Activated CD4-positive, alpha-beta memory T cell treated with anti-CD3 and anti-CD28 coated beads, Interleukin-2, amount 10 ng/mL, durations not matched to agents 7 days and 5 days (primary cell): ENCODE results near the gene ANXA11. TPM values are rescaled to one million over a fixed set of nuclear protein-coding genes. Genes with fewer than 3 reads are reported as not detected.

Source experiments
- CTCF ChIA-PET: fragments of 350-600 bp; sonication (Branson Sonifier 250); formaldehyde crosslinking; loops from one replicate; lab custom pipeline; 2021; ENCODE audit warnings: antibody characterized with exemption, inconsistent platforms; lab: Charles Lee
- POLR2A ChIA-PET: fragments of 350-600 bp; sonication (Branson Sonifier 250); formaldehyde crosslinking; loops from one replicate; lab custom pipeline; 2021; ENCODE audit warnings: antibody characterized with exemption; lab: Charles Lee
- DNase-seq: peaks from one replicate; pipeline ENCODE4 v3.0.0-alpha.2; 2020
- H3K27ac Mint-ChIP-seq: one replicate; pipeline ENCODE4 v1.8.0; 2021; ENCODE audit warnings: mild to moderate bottlenecking, mixed read lengths
- H3K27me3 Mint-ChIP-seq: one replicate; pipeline ENCODE4 v1.8.0; 2021; ENCODE audit warnings: mixed read lengths
- H3K36me3 Mint-ChIP-seq: one replicate; pipeline ENCODE4 v1.8.0; 2021; ENCODE audit warnings: low read depth, mixed read lengths
- H3K4me1 Mint-ChIP-seq: one replicate; pipeline ENCODE4 v1.8.0; 2021; ENCODE audit warnings: mixed read lengths
- H3K4me3 Mint-ChIP-seq: one replicate; pipeline ENCODE4 v1.8.0; 2021; ENCODE audit warnings: mild to moderate bottlenecking, mixed read lengths
- H3K9me3 Mint-ChIP-seq: one replicate; pipeline ENCODE4 v1.8.0; 2021; ENCODE audit warnings: mixed read lengths
- total RNA-seq, 2 experiments: library from RNA; stranded (reverse); gene quantifications; one replicate each; pipeline ENCODE4 v1.2.3, GENCODE V29; 2021

ANXA11 gene
- total RNA-seq, 2 experiments from 2014 or later, result 271 to 273 TPM

- no peak overlapping the region for H3K4me3 Mint-ChIP-seq
- no peaks in the 10 kb centered on the region for H3K9me3 Mint-ChIP-seq
- POLR2A ChIA-PET, result interaction anchor here (1.0 to 1.1 kb wide), 2 partner anchors 13 to 37 kb away, joined by 3 read pairs; no protein-coding TSS in a partner anchor
- peaks cover 3% of the 10 kb centered on the region for H3K4me1 Mint-ChIP-seq
- no peak for DNase-seq
- no peaks in the 10 kb centered on the region for H3K27me3 Mint-ChIP-seq
- CTCF ChIA-PET, result no interaction called here
- no peak overlapping the region for H3K27ac Mint-ChIP-seq
- H3K36me3 Mint-ChIP-seq, result peaks cover 94% of the 10 kb centered on the region
Observed at GRCh38 chr10:80157561-80157960, 47.8 kb downstream of the ANXA11 start.

- H3K4me1 Mint-ChIP-seq, result peaks cover 3% of the 10 kb centered on the region
- peak overlapping the region; percentile 18 for H3K27ac Mint-ChIP-seq
- no peak overlapping the region for H3K4me3 Mint-ChIP-seq
- H3K27me3 Mint-ChIP-seq, result no peaks in the 10 kb centered on the region
- CTCF ChIA-PET, result no interaction called here
- no peak for DNase-seq
- POLR2A ChIA-PET, result interaction anchor here (1.0 kb wide), 1 partner anchor 13 kb away, joined by 3 read pairs; no protein-coding TSS in a partner anchor
- no peaks in the 10 kb centered on the region for H3K9me3 Mint-ChIP-seq
- H3K36me3 Mint-ChIP-seq, result peaks cover 91% of the 10 kb centered on the region
Observed at GRCh38 chr10:80156216-80156615, 49.1 kb downstream of the ANXA11 start.

- peaks cover 92% of the 10 kb centered on the region for H3K36me3 Mint-ChIP-seq
- H3K4me3 Mint-ChIP-seq, result no peak overlapping the region
Observed at GRCh38 chr10:80155696-80156215, 49.6 kb downstream of the ANXA11 start.

GRCh38 chr10:80154978-80155695, 50.2 kb downstream of the ANXA11 start:
- H3K4me3 Mint-ChIP-seq, result no peak overlapping the region
- no peak overlapping the region for H3K27ac Mint-ChIP-seq
- POLR2A ChIA-PET, result no interaction called here
- DNase-seq, result no peak
- no peaks in the 10 kb centered on the region for H3K27me3 Mint-ChIP-seq
- H3K36me3 Mint-ChIP-seq, result peaks cover 92% of the 10 kb centered on the region
- CTCF ChIA-PET, result no interaction called here
- H3K9me3 Mint-ChIP-seq, result no peaks in the 10 kb centered on the region
- H3K4me1 Mint-ChIP-seq, result peaks cover 3% of the 10 kb centered on the region

More at GRCh38 chr10:80155696-80156215, 49.6 kb downstream of the ANXA11 start:
- Mint-ChIP-seq H3K4me1 (peaks cover 3% of the 10 kb centered on the region), H3K27me3 (no peaks in the 10 kb centered on the region), H3K27ac (peak overlapping the region; percentile 18), H3K9me3 (no peaks in the 10 kb centered on the region)
- no peak for DNase-seq
- CTCF ChIA-PET, result no interaction called here
- POLR2A ChIA-PET, result interaction anchor here (1.0 kb wide), 1 partner anchor 12 kb away, joined by 3 read pairs; no protein-coding TSS in a partner anchor

- POLR2A ChIA-PET, result interaction anchor here (1.0 kb wide), 1 partner anchor 33 kb away, joined by 3 read pairs; no protein-coding TSS in a partner anchor
- H3K36me3 Mint-ChIP-seq, result peaks cover 90% of the 10 kb centered on the region
- no peak overlapping the region for H3K27ac Mint-ChIP-seq
- no peaks in the 10 kb centered on the region for H3K27me3 Mint-ChIP-seq
- peaks cover 2% of the 10 kb centered on the region for H3K4me1 Mint-ChIP-seq
- CTCF ChIA-PET, result no interaction called here
- no peaks in the 10 kb centered on the region for H3K9me3 Mint-ChIP-seq
- DNase-seq, result no peak
- H3K4me3 Mint-ChIP-seq, result no peak overlapping the region
Observed at GRCh38 chr10:80154626-80154977, 50.7 kb downstream of the ANXA11 start.

GRCh38 chr10:80153460-80153859, 51.9 kb downstream of the ANXA11 start:
- no peak for DNase-seq
- Mint-ChIP-seq H3K9me3 (no peaks in the 10 kb centered on the region), H3K4me1 (no peaks in the 10 kb centered on the region), H3K4me3 (no peak overlapping the region), H3K27ac (no peak overlapping the region), H3K27me3 (no peaks in the 10 kb centered on the region), H3K36me3 (peaks cover 87% of the 10 kb centered on the region)
- ChIA-PET CTCF (interaction anchor here (1.0 to 1.9 kb wide), 3 partner anchors 10 to 107 kb away, joined by 3 to 6 read pairs (median 3); no protein-coding TSS in a partner anchor), POLR2A (interaction anchor here (1.0 to 1.1 kb wide), 2 partner anchors 34 to 38 kb away, joined by 3 read pairs; no protein-coding TSS in a partner anchor)

- Mint-ChIP-seq H3K27ac (no peak overlapping the region), H3K27me3 (no peaks in the 10 kb centered on the region), H3K4me1 (peaks cover under 1% of the 10 kb centered on the region), H3K9me3 (no peaks in the 10 kb centered on the region), H3K36me3 (peaks cover 85% of the 10 kb centered on the region), H3K4me3 (no peak overlapping the region)
- DNase-seq, result no peak
- ChIA-PET POLR2A (no interaction called here), CTCF (interaction anchor here (1.6 to 1.9 kb wide), 2 partner anchors 9 to 69 kb away, joined by 6 to 7 read pairs; no protein-coding TSS in a partner anchor)
Observed at GRCh38 chr10:80152820-80153219, 52.5 kb downstream of the ANXA11 start.

GRCh38 chr10:80150172-80150571, 55.2 kb downstream of the ANXA11 start:
- H3K36me3 Mint-ChIP-seq, result peaks cover 62% of the 10 kb centered on the region
- no peak for DNase-seq
- no peak overlapping the region for H3K27ac Mint-ChIP-seq
- ChIA-PET CTCF (interaction anchor here (0.8 to 2.0 kb wide), 2 partner anchors 12 to 111 kb away, joined by 3 to 5 read pairs; no protein-coding TSS in a partner anchor), POLR2A (interaction anchor here (1.4 to 1.5 kb wide), 3 partner anchors 10 to 55 kb away, joined by 3 to 7 read pairs (median 5); partner anchors contain the start of gene ANXA11)
- H3K9me3 Mint-ChIP-seq, result no peaks in the 10 kb centered on the region
- peaks cover 7% of the 10 kb centered on the region for H3K4me1 Mint-ChIP-seq
- H3K4me3 Mint-ChIP-seq, result no peak overlapping the region
- H3K27me3 Mint-ChIP-seq, result no peaks in the 10 kb centered on the region

- Mint-ChIP-seq H3K4me3 (no peak overlapping the region), H3K9me3 (no peaks in the 10 kb centered on the region), H3K27me3 (no peaks in the 10 kb centered on the region), H3K27ac (peak overlapping the region; percentile 37), H3K36me3 (peaks cover 51% of the 10 kb centered on the region), H3K4me1 (peaks cover 16% of the 10 kb centered on the region)
- POLR2A ChIA-PET, result interaction anchor here (0.6 kb wide), 1 partner anchor 54 kb away, joined by 3 read pairs; no protein-coding TSS in a partner anchor
- no peak for DNase-seq
- CTCF ChIA-PET, result interaction anchor here (0.8 to 2.0 kb wide), 2 partner anchors 13 to 112 kb away, joined by 3 to 5 read pairs; no protein-coding TSS in a partner anchor
Observed at GRCh38 chr10:80149123-80149522, 56.2 kb downstream of the ANXA11 start.

- CTCF ChIA-PET, result no interaction called here
- Mint-ChIP-seq H3K9me3 (no peaks in the 10 kb centered on the region), H3K27me3 (no peaks in the 10 kb centered on the region), H3K4me1 (peaks cover 22% of the 10 kb centered on the region), H3K36me3 (peaks cover 45% of the 10 kb centered on the region), H3K27ac (no peak overlapping the region), H3K4me3 (no peak overlapping the region)
- no peak for DNase-seq
- POLR2A ChIA-PET, result no interaction called here
Observed at GRCh38 chr10:80148166-80148805, 57.1 kb downstream of the ANXA11 start.

GRCh38 chr10:80146918-80147317, 58.4 kb downstream of the ANXA11 start:
- POLR2A ChIA-PET, result interaction anchor here (0.7 to 1.6 kb wide), 2 partner anchors 17 to 59 kb away, joined by 4 read pairs; partner anchors contain the start of gene ANXA11
- Mint-ChIP-seq H3K27me3 (peaks cover under 1% of the 10 kb centered on the region), H3K27ac (no peak overlapping the region), H3K4me1 (peaks cover 22% of the 10 kb centered on the region), H3K4me3 (no peak overlapping the region), H3K36me3 (peaks cover 36% of the 10 kb centered on the region), H3K9me3 (no peaks in the 10 kb centered on the region)
- CTCF ChIA-PET, result interaction anchor here (1.2 to 1.7 kb wide), 2 partner anchors 59 to 76 kb away, joined by 3 to 5 read pairs; partner anchors contain the start of gene ANXA11
- no peak for DNase-seq
